ENCODE results near the gene DACT1.
"Not testable (repeated sequence)": the region's sequence is repeated elsewhere in the genome, so short reads cannot be mapped to it uniquely, and the experiment has no call there.

DACT1 gene, protein sequence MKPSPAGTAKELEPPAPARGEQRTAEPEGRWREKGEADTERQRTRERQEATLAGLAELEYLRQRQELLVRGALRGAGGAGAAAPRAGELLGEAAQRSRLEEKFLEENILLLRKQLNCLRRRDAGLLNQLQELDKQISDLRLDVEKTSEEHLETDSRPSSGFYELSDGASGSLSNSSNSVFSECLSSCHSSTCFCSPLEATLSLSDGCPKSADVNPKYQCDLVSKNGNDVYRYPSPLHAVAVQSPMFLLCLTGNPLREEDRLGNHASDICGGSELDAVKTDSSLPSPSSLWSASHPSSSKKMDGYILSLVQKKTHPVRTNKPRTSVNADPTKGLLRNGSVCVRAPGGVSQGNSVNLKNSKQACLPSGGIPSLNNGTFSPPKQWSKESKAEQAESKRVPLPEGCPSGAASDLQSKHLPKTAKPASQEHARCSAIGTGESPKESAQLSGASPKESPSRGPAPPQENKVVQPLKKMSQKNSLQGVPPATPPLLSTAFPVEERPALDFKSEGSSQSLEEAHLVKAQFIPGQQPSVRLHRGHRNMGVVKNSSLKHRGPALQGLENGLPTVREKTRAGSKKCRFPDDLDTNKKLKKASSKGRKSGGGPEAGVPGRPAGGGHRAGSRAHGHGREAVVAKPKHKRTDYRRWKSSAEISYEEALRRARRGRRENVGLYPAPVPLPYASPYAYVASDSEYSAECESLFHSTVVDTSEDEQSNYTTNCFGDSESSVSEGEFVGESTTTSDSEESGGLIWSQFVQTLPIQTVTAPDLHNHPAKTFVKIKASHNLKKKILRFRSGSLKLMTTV

GRCh38 chr14:58637391-58638230 is at the start of gene DACT1:
Gene DACT1, plus strand, starts transcription at chr14:58637962. Its CDS starts 241 bp downstream, at chr14:58638203.
- DNase-seq = peak; percentile 72

GRCh38 chr14:58588321-58588720 is 49.4 kb upstream of the DACT1 start:
- not testable (repeated sequence) for DNase-seq

DNA sequence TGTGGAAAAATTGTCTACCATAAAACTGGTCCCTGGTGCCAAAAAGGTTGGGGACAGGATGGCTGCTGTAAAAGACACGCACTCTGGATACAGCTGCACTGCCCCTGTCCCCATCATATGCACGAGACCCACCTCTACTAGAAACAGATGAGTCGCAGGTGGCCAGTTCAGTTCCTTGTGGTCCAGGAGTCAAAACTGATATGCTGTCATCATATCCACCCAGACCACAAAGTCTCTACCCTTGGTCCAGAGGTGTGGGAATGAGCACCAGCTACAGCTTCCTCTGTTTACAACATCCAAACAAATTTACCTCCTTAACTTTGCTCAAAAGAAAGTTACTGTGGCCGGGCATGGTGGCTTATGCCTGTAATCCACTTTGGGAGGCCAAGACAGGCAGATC is 43.8 kb upstream of the DACT1 start:
- no peak for DNase-seq

GRCh38 chr14:58597041-58597440 is 40.7 kb upstream of the DACT1 start:
- DNase-seq = no peak

DNA sequence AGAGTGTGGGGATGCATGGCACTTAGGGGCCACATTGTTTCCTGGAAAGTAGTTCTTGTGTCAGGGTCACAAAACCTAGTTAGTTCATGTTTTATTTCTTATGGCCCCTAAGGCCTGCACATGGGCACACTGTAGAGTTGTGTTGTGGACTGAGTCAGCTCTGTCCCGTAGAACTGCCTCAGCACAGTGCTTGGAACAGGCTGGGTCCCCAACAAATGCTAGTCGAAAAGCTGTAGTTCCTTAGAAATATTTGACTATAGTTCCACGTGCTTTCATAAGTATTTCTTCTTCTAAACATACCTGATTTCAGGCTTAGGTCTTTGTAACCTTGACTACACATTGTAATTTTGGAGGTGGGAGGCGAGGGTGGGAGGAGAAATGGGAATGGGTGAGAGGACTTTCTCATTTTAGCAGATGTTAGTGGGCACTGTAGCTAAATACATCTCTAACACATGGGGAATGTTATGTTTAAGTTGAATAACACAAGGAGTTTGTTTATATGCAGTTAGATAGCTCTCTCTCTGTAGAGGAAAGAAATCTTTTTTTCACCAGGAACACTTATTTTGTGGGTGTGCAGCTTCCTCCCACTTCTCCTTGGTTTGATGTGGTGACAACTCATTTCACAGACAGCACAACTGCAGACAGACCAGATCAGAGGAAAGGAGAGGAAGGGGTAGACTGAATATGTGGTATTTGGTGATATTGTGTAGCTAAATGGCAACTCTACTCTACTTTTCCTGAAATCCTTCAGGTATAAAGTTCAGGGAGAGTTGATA is 39.5 kb upstream of the DACT1 start:
- no peak for DNase-seq

DNA sequence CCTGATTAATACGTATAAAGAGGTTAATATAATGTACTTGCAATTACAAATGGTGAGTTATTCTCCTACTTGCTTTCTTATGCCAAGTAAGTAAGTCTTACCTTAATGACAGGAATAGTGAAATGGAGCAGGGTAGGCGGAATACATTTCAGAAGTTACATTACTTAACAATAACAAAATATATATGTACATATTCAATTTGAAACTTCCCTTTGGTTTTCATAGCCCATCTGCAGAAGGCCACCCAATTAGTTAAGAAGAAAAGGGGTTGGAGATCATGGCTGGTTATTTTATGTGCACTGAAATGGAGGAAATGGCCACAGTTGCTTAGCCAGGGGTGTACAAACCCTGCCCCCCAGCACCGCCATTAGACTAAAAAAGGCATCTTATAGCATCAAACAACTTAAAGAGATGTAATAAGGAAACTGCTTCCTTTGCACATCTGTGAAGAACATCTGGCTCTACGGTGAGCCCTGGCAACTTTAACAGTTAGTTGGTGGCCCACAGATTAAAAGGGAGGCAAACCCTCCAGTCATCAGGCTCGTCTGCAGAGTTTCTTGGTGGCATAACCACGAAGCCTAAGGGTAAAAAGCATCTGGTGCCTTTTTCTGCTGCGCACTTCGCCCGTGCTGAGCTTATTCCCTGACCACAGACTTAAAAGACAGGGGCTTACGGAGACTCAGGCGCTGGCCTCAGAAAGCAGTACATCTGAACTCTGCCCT is 38.8 kb upstream of the DACT1 start:
- DNase-seq = no peak

DNA sequence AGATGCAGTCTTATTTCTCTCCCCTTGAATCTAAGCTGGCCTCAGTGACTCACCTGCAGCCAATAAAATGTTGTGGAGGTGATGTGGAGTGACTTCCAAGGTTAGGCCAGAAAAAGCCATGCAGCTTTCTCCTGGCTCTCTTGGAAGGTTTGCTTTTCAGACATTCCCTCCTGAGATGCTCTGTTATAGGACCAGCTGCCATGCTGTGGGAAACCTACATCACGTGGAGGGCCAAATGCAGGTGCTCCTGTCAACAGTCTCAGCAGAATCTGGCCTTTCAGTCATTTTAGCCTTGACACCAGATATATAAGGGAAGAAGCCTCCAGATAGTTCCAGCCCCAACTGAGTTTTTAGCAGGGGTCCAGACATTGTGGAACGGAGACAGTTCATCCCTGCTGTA is 38.1 kb upstream of the DACT1 start:
- DNase-seq = no peak

DNA sequence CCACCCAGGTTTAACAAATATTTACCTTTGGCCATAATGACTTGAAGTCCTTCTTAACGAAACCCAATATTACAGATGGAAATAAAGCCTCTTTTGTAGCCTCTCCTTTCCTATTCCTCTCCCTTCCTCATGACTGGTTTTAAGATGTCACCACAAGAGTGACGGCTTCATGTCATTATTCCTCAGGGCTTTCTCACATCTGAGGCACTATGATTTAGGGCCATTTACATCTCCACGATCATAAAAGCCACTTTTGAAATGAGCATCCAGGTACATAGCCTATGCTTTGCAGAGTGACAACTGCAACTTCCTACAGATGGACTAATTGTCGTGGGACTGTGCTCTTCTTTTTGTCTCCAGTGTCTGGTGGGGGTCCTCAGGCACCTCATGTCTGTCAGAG is 32.3 kb upstream of the DACT1 start:
- DNase-seq = no peak

DNA sequence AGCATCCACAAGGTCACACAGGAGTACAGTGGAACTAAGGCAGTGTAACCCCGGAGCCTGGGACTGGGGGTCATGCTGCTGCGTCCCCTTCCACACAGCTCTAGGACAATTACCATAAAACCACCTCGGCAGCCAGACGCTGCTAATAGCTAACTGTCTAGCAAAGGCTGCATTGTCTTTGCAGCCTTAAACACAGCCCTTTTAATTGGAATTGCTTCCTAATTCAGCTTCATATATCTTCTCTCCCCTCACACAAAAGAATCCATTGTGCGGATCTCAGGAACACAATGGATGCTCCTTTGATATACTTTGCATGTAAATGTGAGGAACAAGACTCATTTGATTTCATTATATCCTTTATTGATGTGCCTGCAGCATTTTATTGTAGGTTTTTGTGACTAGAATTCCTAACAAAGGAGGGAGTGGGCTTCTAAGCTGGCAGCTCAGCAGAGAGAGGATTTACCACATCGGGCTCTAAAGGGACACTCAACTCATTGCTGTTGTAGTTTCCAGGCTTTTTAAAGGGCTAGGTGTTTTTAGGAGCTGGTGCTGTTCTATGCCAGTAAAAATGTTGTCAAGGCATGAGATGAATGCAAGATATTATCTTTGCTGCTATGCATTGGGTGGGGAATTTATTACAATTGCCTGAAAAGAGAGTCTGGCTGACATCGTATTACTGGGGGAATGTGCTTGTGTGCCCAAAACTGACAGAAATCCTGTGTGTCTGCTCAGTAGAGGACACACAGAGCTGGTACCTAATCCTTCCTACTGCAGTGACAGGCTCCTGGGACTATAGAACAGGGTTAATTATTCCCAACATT is 30.4 kb upstream of the DACT1 start:
- no peak for DNase-seq

DNA sequence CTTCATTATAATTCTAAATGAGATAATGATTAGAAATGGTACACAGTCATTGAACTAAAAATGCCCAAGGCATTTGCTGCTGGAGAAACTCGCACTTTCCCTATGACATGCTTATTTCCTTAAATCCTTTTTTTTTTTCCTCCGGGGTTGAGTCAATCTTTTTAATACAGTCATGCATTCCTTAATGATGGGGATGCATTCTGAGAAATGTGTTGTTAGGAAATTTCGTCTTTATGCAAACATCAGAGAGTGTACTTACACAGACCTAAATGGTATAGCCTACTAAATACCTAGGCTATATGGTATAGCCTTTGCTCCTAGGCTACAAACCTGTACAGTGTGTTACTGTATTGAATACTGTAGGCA is 29.8 kb upstream of the DACT1 start:
- no peak for DNase-seq

GRCh38 chr14:58617619-58618018 is 20.1 kb upstream of the DACT1 start:
- DNase-seq = no peak

- no peak for DNase-seq
These were observed 17.8 kb upstream of the DACT1 start for GRCh38 chr14:58620011-58620410.

DNA sequence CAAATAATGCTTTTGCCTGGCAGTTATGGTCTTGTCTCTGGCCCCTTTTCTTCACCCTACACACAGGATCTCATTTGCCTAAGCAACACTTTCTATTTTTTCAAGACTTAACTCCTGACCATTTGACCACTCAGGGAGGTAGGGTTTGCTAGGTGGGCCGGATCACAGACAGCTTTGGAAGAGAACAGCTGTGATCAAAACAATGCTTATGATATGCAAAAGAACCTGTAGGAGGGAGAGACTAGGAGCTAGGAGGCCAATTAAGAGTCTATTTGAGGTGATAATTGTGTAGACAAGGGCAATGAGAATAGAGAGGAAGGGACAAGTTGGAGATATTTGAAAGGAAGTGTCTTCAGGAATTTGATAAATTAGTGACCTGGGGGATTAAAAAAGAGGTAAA is 12.3 kb upstream of the DACT1 start:
- no peak for DNase-seq

DNA sequence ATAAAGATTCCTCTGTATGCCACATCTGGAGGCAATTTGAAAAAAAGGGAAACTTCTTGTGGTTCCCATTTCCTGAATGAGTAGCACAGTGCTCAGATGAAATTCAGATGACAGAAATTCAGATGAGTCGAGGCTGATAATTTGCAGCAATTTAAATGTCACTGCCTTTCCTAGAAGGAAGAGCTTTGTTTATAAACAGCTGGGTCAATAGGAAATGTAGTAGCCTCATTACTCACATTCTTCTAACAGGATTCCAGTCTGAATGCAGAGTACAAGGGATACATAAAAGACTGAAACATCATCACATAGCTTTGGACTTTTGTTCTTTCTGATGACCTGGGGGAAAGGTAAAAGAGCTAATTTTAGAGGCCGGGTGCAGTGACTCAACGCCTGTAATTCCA is 11.3 kb upstream of the DACT1 start:
- no peak for DNase-seq

DNA sequence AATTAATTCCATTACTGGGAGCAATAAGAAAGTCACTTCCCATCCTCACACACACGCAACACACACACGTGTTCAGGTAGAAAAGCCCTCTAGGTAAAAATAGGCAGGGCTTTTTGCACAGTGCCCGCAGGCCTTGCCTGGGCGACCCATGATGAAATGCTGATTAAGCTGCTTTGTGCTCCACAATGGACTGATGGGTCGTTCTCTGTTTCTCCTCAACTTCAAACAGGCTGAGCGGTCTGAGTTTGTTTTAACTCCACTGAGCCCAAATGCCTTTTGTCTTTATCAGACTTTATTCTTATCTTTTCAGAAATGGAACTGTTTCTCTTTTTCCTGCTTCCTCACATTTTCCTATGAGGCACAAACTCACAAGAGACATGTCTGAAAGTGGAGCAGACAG is 9.4 kb upstream of the DACT1 start:
- DNase-seq = no peak

DNA sequence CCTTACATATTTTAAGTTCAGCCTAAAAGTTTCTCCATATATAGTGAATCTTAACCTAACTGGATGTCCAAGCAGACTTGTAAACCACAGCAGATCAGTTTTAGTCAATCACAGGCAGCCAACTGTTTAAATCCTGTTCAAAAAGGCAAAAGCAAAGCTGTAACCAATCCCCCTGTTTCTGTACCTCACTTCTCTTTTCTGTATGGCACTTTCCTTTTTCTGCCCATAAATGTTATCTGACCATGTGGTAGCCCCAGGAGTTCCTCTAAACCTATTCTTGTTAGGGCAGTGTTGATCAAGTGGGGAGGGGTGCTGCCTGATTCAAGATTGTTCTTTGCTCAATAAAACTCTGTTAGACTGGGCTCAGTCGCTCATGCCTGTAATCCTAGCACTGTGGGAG is 8.5 kb upstream of the DACT1 start:
- DNase-seq = no peak

GRCh38 chr14:58631732-58632131 is 6.0 kb upstream of the DACT1 start:
- no peak for DNase-seq

DNA sequence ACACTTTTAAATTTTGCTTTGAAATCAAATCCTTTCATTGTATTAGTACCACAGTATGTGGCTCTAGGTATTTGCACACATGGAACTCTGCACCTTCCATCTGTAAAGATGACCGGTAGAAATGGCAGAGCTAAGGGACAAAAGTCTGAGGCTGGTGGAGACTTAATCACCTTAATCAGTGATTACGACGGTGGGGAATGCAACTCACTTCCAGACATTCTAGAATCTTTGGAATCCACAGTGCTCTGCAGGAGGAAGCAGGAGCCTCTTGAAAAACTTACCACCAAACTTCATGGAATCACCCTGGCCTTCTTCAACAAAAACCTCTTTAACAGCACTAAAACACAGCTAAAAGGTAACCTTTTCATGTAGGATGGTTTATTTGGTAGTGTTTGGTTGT is 3.9 kb upstream of the DACT1 start:
- no peak for DNase-seq

DNA sequence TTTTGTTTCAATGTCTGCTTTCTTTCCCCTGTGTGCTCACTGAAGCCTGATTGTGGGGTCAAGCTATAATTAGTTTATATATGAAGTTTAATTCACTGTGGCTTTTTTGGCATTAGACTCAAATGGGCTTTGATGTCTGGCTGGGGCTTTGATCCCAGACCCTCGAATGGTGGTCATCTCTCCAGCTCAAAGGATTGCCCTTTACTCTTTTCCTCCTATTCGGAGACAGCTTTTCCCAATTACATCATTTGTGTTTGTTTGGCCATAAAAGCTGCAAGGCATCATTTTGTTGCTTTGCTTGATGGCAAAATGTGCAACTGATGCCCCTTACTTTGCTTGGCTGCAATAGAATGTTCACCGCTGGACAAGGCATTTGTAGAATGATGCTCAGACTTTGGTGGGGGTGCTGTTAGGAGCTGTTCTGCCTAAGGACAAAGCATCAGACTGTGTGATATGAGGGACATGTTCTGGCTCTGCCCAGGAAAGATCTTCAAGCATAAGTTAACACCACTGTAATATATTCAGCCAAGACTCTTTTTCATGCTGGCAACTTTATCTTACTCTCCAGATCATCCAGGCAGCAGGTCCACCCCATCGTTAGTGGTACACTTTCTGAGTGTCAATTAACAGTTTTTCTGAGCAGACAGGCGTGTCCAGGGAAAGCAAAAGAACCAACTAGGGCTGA is 3.2 kb upstream of the DACT1 start:
- DNase-seq = no peak

GRCh38 chr14:58635091-58635830 is 2.5 kb upstream of the DACT1 start:
- no peak for DNase-seq
